Esophagus squamous epithelium (tissue), 4 donors: ENCODE data around the gene ZNF565.
"Not testable (repeated sequence)": the region's sequence is repeated elsewhere in the genome, so short reads cannot be mapped to it uniquely, and the experiment has no call there.

ENCODE experiments used
- POLR2A ChIP-seq, 4 donors: fragments of 450-650 bp; IDR thresholded peaks; one replicate each; pipeline ENCODE4 v1.6.1; 2017; ENCODE audit warnings: antibody characterized with exemption in 4 of 4, mild to moderate bottlenecking in 4 of 4, moderate library complexity in 3 of 4
- TF ChIP-seq, protein P1 (sequence below), 6 experiments: fragments of 450-650 bp in 4 of 6; fragments of 200-600 bp in 2 of 6; sonication (generic) in 2 of 6; IDR thresholded peaks; one replicate each; pipeline ENCODE4 v1.5.1; 2016 to 2019; ENCODE audit warnings: antibody characterized with exemption in 6 of 6, mild to moderate bottlenecking in 4 of 6, moderate library complexity in 4 of 6

- TF ChIP-seq, protein P1, sequence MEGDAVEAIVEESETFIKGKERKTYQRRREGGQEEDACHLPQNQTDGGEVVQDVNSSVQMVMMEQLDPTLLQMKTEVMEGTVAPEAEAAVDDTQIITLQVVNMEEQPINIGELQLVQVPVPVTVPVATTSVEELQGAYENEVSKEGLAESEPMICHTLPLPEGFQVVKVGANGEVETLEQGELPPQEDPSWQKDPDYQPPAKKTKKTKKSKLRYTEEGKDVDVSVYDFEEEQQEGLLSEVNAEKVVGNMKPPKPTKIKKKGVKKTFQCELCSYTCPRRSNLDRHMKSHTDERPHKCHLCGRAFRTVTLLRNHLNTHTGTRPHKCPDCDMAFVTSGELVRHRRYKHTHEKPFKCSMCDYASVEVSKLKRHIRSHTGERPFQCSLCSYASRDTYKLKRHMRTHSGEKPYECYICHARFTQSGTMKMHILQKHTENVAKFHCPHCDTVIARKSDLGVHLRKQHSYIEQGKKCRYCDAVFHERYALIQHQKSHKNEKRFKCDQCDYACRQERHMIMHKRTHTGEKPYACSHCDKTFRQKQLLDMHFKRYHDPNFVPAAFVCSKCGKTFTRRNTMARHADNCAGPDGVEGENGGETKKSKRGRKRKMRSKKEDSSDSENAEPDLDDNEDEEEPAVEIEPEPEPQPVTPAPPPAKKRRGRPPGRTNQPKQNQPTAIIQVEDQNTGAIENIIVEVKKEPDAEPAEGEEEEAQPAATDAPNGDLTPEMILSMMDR (IDR thresholded peaks at IDR 0.05) = not testable (repeated sequence)
- TF ChIP-seq POLR2A (IDR thresholded peaks at IDR 0.05) = not testable (repeated sequence)
Measured at GRCh38 chr19:36233626-36234025, 19.2 kb upstream of the ZNF565 start.
